AG04450 (cell line): ENCODE measurements around the gene ZFYVE21. TPM values are rescaled to one million over a fixed set of nuclear protein-coding genes. Genes with fewer than 3 reads are reported as not detected.
A peak's percentile ranks its signal among the peaks of the same experiment; 100 is the strongest.

Experiments
- CTCF ChIA-PET: fragments of 300-600, 350-600 bp; formaldehyde crosslinking; extraction: SDS; loops from one replicate; lab custom pipeline; 2022; ENCODE audit warnings: antibody characterized with exemption, inconsistent platforms; lab: Charles Lee
- POLR2A ChIA-PET: fragments of 350-600 bp; formaldehyde crosslinking; extraction: SDS; loops from one replicate; lab custom pipeline; 2021; ENCODE audit warnings: antibody characterized with exemption, inconsistent platforms; lab: Yijun Ruan, JAX
- DNase-seq: peaks from one replicate; pipeline ENCODE4 v3.0.0-alpha.2; 2011; ENCODE audit warnings: low read depth, low spot score
- H3K27ac ChIP-seq: one replicate; pipeline ENCODE4 v1.5.1; 2012; ENCODE audit warnings: low read depth, low read length, control low read depth
- H3K27me3 ChIP-seq: one replicate; pipeline ENCODE4 v1.6.0; 2012; ENCODE audit warnings: low read length; ENCODE audit not compliant: control insufficient read depth, insufficient read depth
- H3K4me3 ChIP-seq: 2 replicates; pipeline ENCODE4 v1.5.1; 2011; ENCODE audit warnings: mild to moderate bottlenecking, low read depth, low read length, control low read depth
- H3K9me3 ChIP-seq: 2 replicates; pipeline ENCODE4 v1.5.1; 2012; ENCODE audit warnings: low read length; ENCODE audit not compliant: control insufficient read depth, insufficient read depth
- CTCF ChIP-seq: IDR thresholded peaks from 2 replicates; pipeline ENCODE4 v1.5.1; 2011; ENCODE audit warnings: low read depth, low read length, control low read depth, inconsistent platforms
- polyA plus RNA-seq: library from polyadenylated mRNA; depleted of rRNA; stranded (reverse); fragments of >200 nt; gene quantifications from 2 replicates; pipeline ENCODE4 v1.2.3, GENCODE V29; 2011

The ZFYVE21 gene
- polyA plus RNA-seq, 1 experiment = 77.5 TPM

GRCh38 chr14:103693515-103693914 is 22.1 kb upstream of the ZFYVE21 start:
- TF ChIP-seq CTCF = no peak
- Histone ChIP-seq H3K27ac (no peak overlapping the region), H3K4me3 (no peak overlapping the region), H3K9me3 (no peaks in the 10 kb centered on the region), H3K27me3 (no peaks in the 10 kb centered on the region)
- ChIA-PET CTCF (interaction anchor here (0.8 kb wide), 1 partner anchor 79 kb away, joined by 3 read pairs; no protein-coding TSS in a partner anchor), POLR2A (no interaction called here)
- no peak for DNase-seq

GRCh38 chr14:103694572-103695026 is 21.0 kb upstream of the ZFYVE21 start:
- Histone ChIP-seq H3K9me3 (no peaks in the 10 kb centered on the region), H3K27me3 (no peaks in the 10 kb centered on the region), H3K4me3 (no peak overlapping the region), H3K27ac (no peak overlapping the region)
- POLR2A ChIA-PET = interaction anchor here (0.7 kb wide), 1 partner anchor 237 kb away, joined by 9 read pairs; no protein-coding TSS in a partner anchor
- TF ChIP-seq CTCF = no peak
- DNase-seq = no peak
- CTCF ChIA-PET = interaction anchor here (1.1 kb wide), 1 partner anchor 81 kb away, joined by 3 read pairs; no protein-coding TSS in a partner anchor

- POLR2A ChIA-PET = interaction anchor here (1.3 to 1.5 kb wide), 2 partner anchors 20 to 31 kb away, joined by 3 to 6 read pairs; partner anchors contain the start of genes XRCC3 and ZFYVE21
- CTCF ChIA-PET = interaction anchor here (1.1 kb wide), 1 partner anchor 81 kb away, joined by 3 read pairs; no protein-coding TSS in a partner anchor
- no peak for DNase-seq
Observed at GRCh38 chr14:103695296-103696069, 20.1 kb upstream of the ZFYVE21 start.

GRCh38 chr14:103696070-103696402 is 19.6 kb upstream of the ZFYVE21 start:
- Histone ChIP-seq H3K27me3 (no peaks in the 10 kb centered on the region), H3K4me3 (no peak overlapping the region), H3K27ac (peak overlapping the region; percentile 77), H3K9me3 (no peaks in the 10 kb centered on the region)
- POLR2A ChIA-PET = interaction anchor here (0.7 to 1.5 kb wide), 3 partner anchors 19 to 33 kb away, joined by 3 to 6 read pairs (median 3); partner anchors contain the start of genes XRCC3 and ZFYVE21
- no peak for DNase-seq
- TF ChIP-seq CTCF = no peak
- CTCF ChIA-PET = no interaction called here

More at GRCh38 chr14:103695296-103696069, 20.1 kb upstream of the ZFYVE21 start:
- H3K27ac ChIP-seq = peak overlapping the region; percentile 77
- no peaks in the 10 kb centered on the region for H3K9me3 ChIP-seq
- H3K4me3 ChIP-seq = no peak overlapping the region
- H3K27me3 ChIP-seq = no peaks in the 10 kb centered on the region
- no peak for TF ChIP-seq CTCF

GRCh38 chr14:103696466-103697071 is 19.0 kb upstream of the ZFYVE21 start:
- ChIA-PET POLR2A (interaction anchor here (0.7 to 1.5 kb wide), 4 partner anchors 19 to 66 kb away, joined by 3 to 7 read pairs (median 4); partner anchors contain the start of genes XRCC3 and ZFYVE21), CTCF (no interaction called here)
- DNase-seq = peak; percentile 73
- H3K27me3 ChIP-seq = no peaks in the 10 kb centered on the region
- H3K27ac ChIP-seq = peak overlapping the region; percentile 90
- H3K4me3 ChIP-seq = no peak overlapping the region
- H3K9me3 ChIP-seq = no peaks in the 10 kb centered on the region
- no peak for TF ChIP-seq CTCF
